ENCODE data around the gene MGAM2. TPM values are rescaled to one million over a fixed set of nuclear protein-coding genes. Genes with fewer than 3 reads are reported as not detected.

The MGAM2 gene
- under 0.01 and 0.48 TPM in 2 replicates for total RNA-seq

GRCh38 chr7:142111499-142111898 lies at the start of gene MGAM2:
Gene MGAM2 (plus strand): TSS chr7:142111718. CDS start chr7:142116874, 5,156 bp downstream.
- TF ChIP-seq CTCF (IDR thresholded peaks at IDR 0.05; ENCODE audit: insufficient read depth, low read length, poor library complexity, severe bottlenecking) = no peak
- H3K36me3 ChIP-seq (ENCODE audit: control insufficient read depth, insufficient read depth, low read length) = no peaks in the 10 kb centered on the region
- no peak for DNase-seq (ENCODE audit: low read depth)

GRCh38 chr7:142063551-142064442 lies 47.7 kb upstream of the MGAM2 start:
- TF ChIP-seq CTCF (IDR thresholded peaks at IDR 0.05; ENCODE audit: insufficient read depth, low read length, poor library complexity, severe bottlenecking) = no peak
- no peaks in the 10 kb centered on the region for H3K36me3 ChIP-seq (ENCODE audit: control insufficient read depth, insufficient read depth, low read length)
- H3K4me3 ChIP-seq (ENCODE audit: low read depth, low read length) = no peak overlapping the region
- no peaks in the 10 kb centered on the region for H3K27me3 ChIP-seq (ENCODE audit: control insufficient read depth, insufficient read depth, low read length)
- DNase-seq (ENCODE audit: low read depth) = no peak

More at GRCh38 chr7:142111499-142111898, at the start of gene MGAM2:
- H3K27me3 ChIP-seq (ENCODE audit: control insufficient read depth, insufficient read depth, low read length) = no peaks in the 10 kb centered on the region
- H3K4me3 ChIP-seq (ENCODE audit: low read depth, low read length) = no peak within 1 kb of the TSS

GRCh38 chr7:142066536-142066935 lies 45.0 kb upstream of the MGAM2 start:
- TF ChIP-seq CTCF (IDR thresholded peaks at IDR 0.05; ENCODE audit: insufficient read depth, low read length, poor library complexity, severe bottlenecking) = no peak
- Histone ChIP-seq H3K36me3 (ENCODE audit: control insufficient read depth, insufficient read depth, low read length) (no peaks in the 10 kb centered on the region), H3K27me3 (ENCODE audit: control insufficient read depth, insufficient read depth, low read length) (no peaks in the 10 kb centered on the region), H3K4me3 (ENCODE audit: low read depth, low read length) (no peak overlapping the region)
- no peak for DNase-seq (ENCODE audit: low read depth)

- Histone ChIP-seq H3K27me3 (ENCODE audit: control insufficient read depth, insufficient read depth, low read length) (no peaks in the 10 kb centered on the region), H3K4me3 (ENCODE audit: low read depth, low read length) (no peak overlapping the region), H3K36me3 (ENCODE audit: control insufficient read depth, insufficient read depth, low read length) (no peaks in the 10 kb centered on the region)
- TF ChIP-seq CTCF (IDR thresholded peaks at IDR 0.05; ENCODE audit: insufficient read depth, low read length, poor library complexity, severe bottlenecking) = no peak
- no peak for DNase-seq (ENCODE audit: low read depth)
These were observed 33.8 kb upstream of the MGAM2 start for GRCh38 chr7:142077762-142078161.

- DNase-seq (ENCODE audit: low read depth) = no peak
These were observed 27.9 kb upstream of the MGAM2 start for GRCh38 chr7:142083605-142084004.

More at GRCh38 chr7:142083605-142084004, 27.9 kb upstream of the MGAM2 start:
- Histone ChIP-seq H3K4me3 (ENCODE audit: low read depth, low read length) (no peak overlapping the region), H3K36me3 (ENCODE audit: control insufficient read depth, insufficient read depth, low read length) (no peaks in the 10 kb centered on the region), H3K27me3 (ENCODE audit: control insufficient read depth, insufficient read depth, low read length) (no peaks in the 10 kb centered on the region)
- TF ChIP-seq CTCF (IDR thresholded peaks at IDR 0.05; ENCODE audit: insufficient read depth, low read length, poor library complexity, severe bottlenecking) = no peak
